Endothelial cell of umbilical vein (primary cell): ENCODE results near the gene GAN. TPM values are rescaled to one million over a fixed set of nuclear protein-coding genes. Genes with fewer than 3 reads are reported as not detected.

Experiments used
- BruUV-seq: library from RNA; stranded (reverse); fragments of 400-500 nt; replicated peaks from 2 replicates; lab custom pipeline; 2021; lab: Mats Ljungman, UMichigan
- CTCF ChIA-PET: fragments of 300-600, 350-600 bp; sonication (Branson Sonifier 250); formaldehyde crosslinking; loops from one replicate; lab custom pipeline; 2021; ENCODE audit warnings: antibody characterized with exemption, inconsistent platforms; lab: Charles Lee
- POLR2A ChIA-PET: fragments of 300-600, 350-600 bp; sonication (Branson Sonifier 250); formaldehyde crosslinking; loops from one replicate; lab custom pipeline; 2021; ENCODE audit warnings: antibody characterized with exemption, inconsistent platforms; lab: Charles Lee
- DNase-seq: peaks from one replicate; pipeline ENCODE4 v3.0.0-alpha.2; 2011; ENCODE audit warnings: low read depth, low spot score
- FAIRE-seq: peaks from 2 replicates; lab custom pipeline; 2011; peaks lifted over from hg19 to GRCh38; lab: Jason Lieb, UNC
- H2AFZ ChIP-seq: 2 replicates; pipeline ENCODE4 v1.6.0; 2012; ENCODE audit warnings: low read depth, low read length, control low read depth, inconsistent platforms
- H3K27ac ChIP-seq: 2 replicates; pipeline ENCODE4 v1.5.1; 2011; ENCODE audit warnings: low read depth, mild to moderate bottlenecking, control low read depth, low read length, moderate library complexity; ENCODE audit not compliant: insufficient read depth
- H3K27me3 ChIP-seq, 2 experiments: 2 replicates each; pipeline versions ENCODE4 v1.6.0 to v1.6.1; 2011; ENCODE audit warnings: low read length in 2 of 2, mixed read lengths in 1 of 2; ENCODE audit not compliant: control insufficient read depth in 2 of 2, insufficient read depth in 2 of 2
- H3K36me3 ChIP-seq, 2 experiments: 2 replicates in 1 of 2; 3 replicates in 1 of 2; pipeline ENCODE4 v1.5.1; 2011; ENCODE audit warnings: low read length in 2 of 2, mild to moderate bottlenecking in 1 of 2, moderate library complexity in 1 of 2; ENCODE audit not compliant: control insufficient read depth in 2 of 2, insufficient read depth in 2 of 2; ENCODE audit errors: extremely low read depth in 1 of 2
- H3K4me1 ChIP-seq: 3 replicates; pipeline ENCODE4 v1.5.1; 2011; ENCODE audit warnings: mild to moderate bottlenecking, low read length; ENCODE audit not compliant: control insufficient read depth, insufficient read depth; ENCODE audit errors: extremely low read depth
- H3K4me2 ChIP-seq: 2 replicates; pipeline ENCODE4 v1.6.1; 2011; ENCODE audit warnings: low read length, control low read depth, mixed read lengths; ENCODE audit not compliant: insufficient read depth
- H3K4me3 ChIP-seq, 3 experiments: fragments of 200-600 bp in 1 of 3; sonication (generic), shearing (Covaris generic) in 1 of 3; replicated peaks in 1 of 3; 2 replicates each; pipeline ENCODE4 v1.5.1; 2011 to 2016; ENCODE audit warnings: control low read depth in 3 of 3, low read length in 3 of 3, mild to moderate bottlenecking in 2 of 3, inconsistent platforms in 1 of 3, low read depth in 1 of 3, moderate library complexity in 1 of 3; ENCODE audit not compliant: insufficient read depth in 1 of 3
- H3K79me2 ChIP-seq: 2 replicates; pipeline ENCODE4 v1.6.0; 2012; ENCODE audit warnings: low read length, inconsistent platforms; ENCODE audit not compliant: control insufficient read depth, insufficient read depth
- H3K9ac ChIP-seq: replicated peaks from 2 replicates; pipeline ENCODE3; 2011; ENCODE audit warnings: low read length, control low read depth; ENCODE audit not compliant: insufficient read depth; ENCODE audit errors: extremely low read depth
- H3K9me1 ChIP-seq: replicated peaks from 3 replicates; pipeline ENCODE4 v1.6.0; 2011; ENCODE audit warnings: mild to moderate bottlenecking, low read length; ENCODE audit not compliant: control insufficient read depth, insufficient read depth; ENCODE audit errors: extremely low read depth
- H3K9me3 ChIP-seq: replicated peaks from 2 replicates; pipeline ENCODE4 v1.5.1; 2012; ENCODE audit warnings: low read length, inconsistent platforms; ENCODE audit not compliant: control insufficient read depth, insufficient read depth
- H4K20me1 ChIP-seq: replicated peaks from 2 replicates; pipeline ENCODE3; 2011; ENCODE audit warnings: mild to moderate bottlenecking, low read length; ENCODE audit not compliant: control insufficient read depth, insufficient read depth; ENCODE audit errors: extremely low read depth
- EZH2 ChIP-seq: IDR thresholded peaks from 2 replicates; pipeline ENCODE4 v1.6.1; 2012; ENCODE audit warnings: borderline replicate concordance, low read depth, mild to moderate bottlenecking, moderate library complexity, low read length, inconsistent platforms; ENCODE audit not compliant: severe bottlenecking
- FOS ChIP-seq: IDR thresholded peaks from 2 replicates; pipeline ENCODE4 v1.6.1; 2011; ENCODE audit warnings: mild to moderate bottlenecking, low read length, moderate library complexity, borderline replicate concordance; ENCODE audit not compliant: insufficient read depth
- GATA2 ChIP-seq: IDR thresholded peaks from 2 replicates; pipeline ENCODE4 v1.7.0; 2011; ENCODE audit warnings: low read depth, mild to moderate bottlenecking, moderate library complexity, mixed read lengths, low read length; ENCODE audit not compliant: insufficient read length, insufficient read depth
- JUN ChIP-seq: IDR thresholded peaks from 2 replicates; pipeline ENCODE4 v1.6.1; 2011; ENCODE audit warnings: borderline replicate concordance, low read depth; ENCODE audit not compliant: insufficient read length, insufficient read depth
- MYC ChIP-seq: IDR thresholded peaks from one replicate; pipeline ENCODE4 v1.6.1; 2011; ENCODE audit warnings: mild to moderate bottlenecking, low read depth, low read length
- POLR2A ChIP-seq: IDR thresholded peaks from 2 replicates; pipeline ENCODE4 v1.6.1; 2012; ENCODE audit warnings: low read depth, mild to moderate bottlenecking, control low read depth, low read length
- POLR2AphosphoS5 ChIP-seq: IDR thresholded peaks from 2 replicates; pipeline ENCODE4 v1.6.1; 2012; ENCODE audit warnings: low read depth, mild to moderate bottlenecking, control low read depth, low read length, moderate library complexity; ENCODE audit not compliant: insufficient read depth
- dilution Hi-C: fragments of 300-500 bp; cut with MboI; formaldehyde crosslinking; loops from one replicate; pipeline ENCODE4 v1.15.0; 2019; ENCODE audit warnings: low sequenced_read_pairs; ENCODE audit not compliant: extremely low pct_ligation_motif_present
- intact Hi-C: fragments of 100-400 bp; cut with micrococcal nuclease; formaldehyde crosslinking; loops from one replicate; pipeline ENCODE4 v1.10.0; 2022
- polyA plus RNA-seq, 4 experiments: library from polyadenylated mRNA; depleted of rRNA in 3 of 4; stranded (reverse) in 3 of 4; unstranded in 1 of 4; fragments of >200 nt; gene quantifications; 2 replicates each; pipeline versions ENCODE4 v1.2.1 to v1.2.3, GENCODE V29; 2011 to 2012; ENCODE audit warnings: missing spikeins in 1 of 4
- total RNA-seq: library from RNA; stranded (reverse); gene quantifications from 2 replicates; pipeline ENCODE4 v1.2.3, GENCODE V29; 2021
- TF ChIP-seq, protein P1 (sequence below), 2 donors: IDR thresholded peaks; 1 replicate in 1 of 2; 2 replicates in 1 of 2; pipeline ENCODE4 v1.5.1; 2011; ENCODE audit warnings: low read length in 2 of 2, mild to moderate bottlenecking in 2 of 2, moderate library complexity in 2 of 2, control low read depth in 1 of 2, inconsistent platforms in 1 of 2, low read depth in 1 of 2; ENCODE audit not compliant: insufficient read depth in 1 of 2; ENCODE audit errors: extremely low read depth in 1 of 2
- TF ChIP-seq, protein P2 (sequence below): IDR thresholded peaks from 2 replicates; pipeline ENCODE4 v1.6.1; 2011; ENCODE audit not compliant: insufficient read depth, insufficient read length

The GAN gene
- total and polyA plus RNA-seq, 2 donors (not counting 3 experiments of a cell fraction or from before 2014, with no cell fraction given): 1.8 to 11.1 TPM

- H3K4me2 ChIP-seq: peak overlapping the region; percentile 85
- CTCF ChIA-PET: interaction anchor here (1.1 to 2.2 kb wide), 5 partner anchors 33 to 109 kb away, joined by 3 to 20 read pairs (median 8); no protein-coding TSS in a partner anchor
- intact Hi-C loops (loop anchor here (1.0 kb wide), 6 partner anchors 34 to 465 kb away; partner anchors contain the start of genes C16orf46 and PLCG2), dilution Hi-C loops (no loop called here)
- peak overlapping the region; percentile 45 for H3K27ac ChIP-seq
- no peak for TF ChIP-seq GATA2
- TF ChIP-seq, protein P1, sequence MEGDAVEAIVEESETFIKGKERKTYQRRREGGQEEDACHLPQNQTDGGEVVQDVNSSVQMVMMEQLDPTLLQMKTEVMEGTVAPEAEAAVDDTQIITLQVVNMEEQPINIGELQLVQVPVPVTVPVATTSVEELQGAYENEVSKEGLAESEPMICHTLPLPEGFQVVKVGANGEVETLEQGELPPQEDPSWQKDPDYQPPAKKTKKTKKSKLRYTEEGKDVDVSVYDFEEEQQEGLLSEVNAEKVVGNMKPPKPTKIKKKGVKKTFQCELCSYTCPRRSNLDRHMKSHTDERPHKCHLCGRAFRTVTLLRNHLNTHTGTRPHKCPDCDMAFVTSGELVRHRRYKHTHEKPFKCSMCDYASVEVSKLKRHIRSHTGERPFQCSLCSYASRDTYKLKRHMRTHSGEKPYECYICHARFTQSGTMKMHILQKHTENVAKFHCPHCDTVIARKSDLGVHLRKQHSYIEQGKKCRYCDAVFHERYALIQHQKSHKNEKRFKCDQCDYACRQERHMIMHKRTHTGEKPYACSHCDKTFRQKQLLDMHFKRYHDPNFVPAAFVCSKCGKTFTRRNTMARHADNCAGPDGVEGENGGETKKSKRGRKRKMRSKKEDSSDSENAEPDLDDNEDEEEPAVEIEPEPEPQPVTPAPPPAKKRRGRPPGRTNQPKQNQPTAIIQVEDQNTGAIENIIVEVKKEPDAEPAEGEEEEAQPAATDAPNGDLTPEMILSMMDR (IDR thresholded peaks at IDR 0.05; ENCODE audit: extremely low read depth in 1 of 2, insufficient read depth in 1 of 2, low read depth in 1 of 2, low read length in 2 of 2): no peak
- TF ChIP-seq POLR2AphosphoS5: no peak
- TF ChIP-seq POLR2A: no peak
- no peak for TF ChIP-seq EZH2
- no peak for TF ChIP-seq MYC
- TF ChIP-seq, protein P2, sequence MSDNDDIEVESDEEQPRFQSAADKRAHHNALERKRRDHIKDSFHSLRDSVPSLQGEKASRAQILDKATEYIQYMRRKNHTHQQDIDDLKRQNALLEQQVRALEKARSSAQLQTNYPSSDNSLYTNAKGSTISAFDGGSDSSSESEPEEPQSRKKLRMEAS: no peak
- no peak for TF ChIP-seq FOS
- no peak for TF ChIP-seq JUN
- H3K4me1 ChIP-seq: peaks cover 16% of the 10 kb centered on the region
- H3K9me3 ChIP-seq: no peaks in the 10 kb centered on the region
- no peak for FAIRE-seq
- H2AFZ ChIP-seq: peak overlapping the region; percentile 86
- H3K4me3 ChIP-seq: peak overlapping the region; percentile 59 to 94 (median 93)
- POLR2A ChIA-PET: interaction anchor here (0.6 to 1.0 kb wide), 2 partner anchors 34 to 436 kb away, joined by 3 to 4 read pairs; no protein-coding TSS in a partner anchor
- H3K27me3 ChIP-seq: no peaks in the 10 kb centered on the region
- peak overlapping the region; percentile 77 for H3K9ac ChIP-seq
- H3K9me1 ChIP-seq: no peaks in the 10 kb centered on the region
- H3K79me2 ChIP-seq: peaks cover 40% of the 10 kb centered on the region
- H3K36me3 ChIP-seq: no peaks in the 10 kb centered on the region
- BruUV-seq: TSS peak; percentile 53
- no peaks in the 10 kb centered on the region for H4K20me1 ChIP-seq
- no peak for DNase-seq
These were observed 810 bp upstream of the GAN start for GRCh38 chr16:81313701-81314602.
